Measurements from ENCODE around the gene MED14. TPM values are rescaled to one million over a fixed set of nuclear protein-coding genes. Genes with fewer than 3 reads are reported as not detected.

The MED14 gene
- total RNA-seq, 1 donor from 2014 or later: 16.3 TPM

DNA sequence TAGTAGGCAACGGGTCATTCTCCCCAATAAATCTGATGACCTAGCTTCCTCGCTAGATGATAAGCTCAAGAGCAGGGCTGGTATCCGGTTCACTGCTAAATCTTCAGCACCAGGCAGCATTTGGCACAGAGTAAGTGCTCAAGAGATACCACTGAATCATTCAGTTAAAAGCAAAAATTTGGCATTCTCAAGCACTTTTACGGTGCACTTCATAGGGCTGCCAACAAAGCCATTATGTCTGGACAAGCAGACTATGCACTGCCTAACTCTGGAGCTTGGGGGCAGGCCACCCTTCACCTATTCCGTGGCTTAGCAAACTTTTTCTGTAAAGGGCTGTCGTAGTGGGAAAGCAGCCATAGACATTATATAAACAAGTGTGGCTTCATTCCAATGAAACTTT lies 64.2 kb downstream of the MED14 start:
- FAIRE-seq: no peak
- no peak for DNase-seq (ENCODE audit: low spot score in 2 of 2)

DNA sequence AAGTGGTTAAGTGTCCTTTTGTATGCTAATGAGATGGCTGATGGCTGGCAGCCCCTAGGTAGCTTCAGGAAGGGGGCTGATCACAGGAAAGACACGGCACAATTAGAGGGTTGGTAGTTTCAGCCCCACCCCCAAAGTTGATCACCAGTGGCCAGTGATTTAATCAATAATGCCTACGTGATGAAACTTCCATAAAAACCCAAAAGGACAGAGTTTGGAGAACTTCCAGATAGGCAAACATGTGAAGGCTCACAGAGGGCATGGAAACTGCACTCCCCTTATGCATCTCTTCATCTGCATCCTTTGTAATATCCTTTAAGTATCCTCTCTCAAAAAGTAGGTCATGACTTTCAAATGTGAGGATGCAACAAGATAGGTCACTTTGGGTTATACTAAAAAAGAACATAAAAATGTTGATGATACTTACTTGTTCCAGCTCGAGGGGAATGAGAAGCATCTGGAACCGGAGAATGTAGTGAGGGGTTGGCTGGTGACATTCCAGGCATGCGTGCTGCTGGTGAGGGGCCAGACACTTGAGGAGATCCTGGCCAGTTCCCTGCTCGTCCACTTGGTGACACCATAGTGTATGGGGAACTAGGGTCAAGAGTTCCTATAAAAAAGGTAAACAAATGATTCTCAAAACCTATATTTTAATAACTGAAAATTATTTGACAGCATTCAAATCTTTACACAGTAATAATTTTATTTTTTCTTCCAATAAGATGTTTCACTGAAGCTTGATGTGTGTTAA lies 71.3 kb downstream of the MED14 start:
- no peak for DNase-seq (ENCODE audit: low spot score in 2 of 2)
- no peak for FAIRE-seq

GRCh38 chrX:40663078-40663740 lies 72.1 kb downstream of the MED14 start:
- DNase-seq (ENCODE audit: low spot score in 2 of 2) (no peak), FAIRE-seq (no peak)

DNA sequence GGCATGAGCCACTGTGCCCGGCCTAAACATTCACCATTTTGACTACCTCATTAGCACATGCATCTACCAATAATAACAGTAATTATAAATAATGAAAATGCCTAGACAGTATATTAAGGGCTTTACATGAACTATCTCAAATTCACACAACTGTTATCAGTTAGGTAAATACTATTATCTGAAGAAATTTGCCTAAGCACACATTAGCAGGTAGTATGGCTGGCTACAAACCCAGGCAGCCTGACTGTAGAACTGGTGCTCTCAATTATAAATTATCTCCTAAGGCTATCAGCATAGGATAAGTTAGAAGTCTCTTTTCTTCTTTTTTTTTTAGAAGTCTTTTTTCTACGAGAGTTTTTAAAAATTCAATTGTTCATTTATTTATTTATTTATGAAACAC lies 73.9 kb downstream of the MED14 start:
- no peak for FAIRE-seq
- DNase-seq (ENCODE audit: low spot score in 2 of 2): no peak

GRCh38 chrX:40660381-40660780 lies 75.0 kb downstream of the MED14 start:
- FAIRE-seq: no peak

GRCh38 chrX:40653535-40653934 lies 81.8 kb downstream of the MED14 start:
- FAIRE-seq: no peak
- DNase-seq (ENCODE audit: low spot score in 2 of 2): no peak

More at GRCh38 chrX:40660381-40660780, 75.0 kb downstream of the MED14 start:
- DNase-seq (ENCODE audit: low spot score in 2 of 2): no peak

- FAIRE-seq (no peak), DNase-seq (ENCODE audit: low spot score in 2 of 2) (no peak)
Observed at GRCh38 chrX:40652664-40653063, 82.7 kb downstream of the MED14 start.

DNA sequence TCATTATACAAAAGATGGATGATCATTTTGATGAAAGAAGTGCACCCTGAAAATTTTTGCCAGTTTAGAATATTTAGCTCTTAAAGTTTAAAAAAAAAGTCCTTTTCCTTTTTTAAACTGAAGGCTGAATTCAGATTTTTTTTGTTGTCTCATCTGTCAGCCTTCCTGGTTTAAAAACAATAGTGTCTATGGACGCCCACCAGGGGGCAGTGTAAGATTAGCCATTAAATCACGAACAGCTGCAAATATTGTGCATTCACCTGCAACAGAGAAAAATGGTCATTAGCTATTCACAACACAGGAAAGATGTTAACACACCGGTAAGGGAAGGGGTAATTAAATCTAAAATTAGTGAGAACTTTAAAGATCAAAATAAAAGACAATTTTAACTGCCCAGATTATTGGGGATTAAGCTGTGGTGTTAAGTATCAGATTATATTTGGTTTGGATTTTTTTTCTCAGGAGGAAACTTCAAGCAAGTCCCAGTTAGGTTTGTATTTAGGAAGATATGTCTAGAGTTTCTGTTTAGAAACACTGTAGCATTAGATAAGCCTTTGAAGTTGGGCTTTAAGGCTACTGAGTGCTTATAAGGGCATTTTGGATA lies 83.6 kb downstream of the MED14 start:
- FAIRE-seq (peak; percentile 91), DNase-seq (ENCODE audit: low spot score in 2 of 2) (peak in 1 of 2 donors; percentile 29)

DNA sequence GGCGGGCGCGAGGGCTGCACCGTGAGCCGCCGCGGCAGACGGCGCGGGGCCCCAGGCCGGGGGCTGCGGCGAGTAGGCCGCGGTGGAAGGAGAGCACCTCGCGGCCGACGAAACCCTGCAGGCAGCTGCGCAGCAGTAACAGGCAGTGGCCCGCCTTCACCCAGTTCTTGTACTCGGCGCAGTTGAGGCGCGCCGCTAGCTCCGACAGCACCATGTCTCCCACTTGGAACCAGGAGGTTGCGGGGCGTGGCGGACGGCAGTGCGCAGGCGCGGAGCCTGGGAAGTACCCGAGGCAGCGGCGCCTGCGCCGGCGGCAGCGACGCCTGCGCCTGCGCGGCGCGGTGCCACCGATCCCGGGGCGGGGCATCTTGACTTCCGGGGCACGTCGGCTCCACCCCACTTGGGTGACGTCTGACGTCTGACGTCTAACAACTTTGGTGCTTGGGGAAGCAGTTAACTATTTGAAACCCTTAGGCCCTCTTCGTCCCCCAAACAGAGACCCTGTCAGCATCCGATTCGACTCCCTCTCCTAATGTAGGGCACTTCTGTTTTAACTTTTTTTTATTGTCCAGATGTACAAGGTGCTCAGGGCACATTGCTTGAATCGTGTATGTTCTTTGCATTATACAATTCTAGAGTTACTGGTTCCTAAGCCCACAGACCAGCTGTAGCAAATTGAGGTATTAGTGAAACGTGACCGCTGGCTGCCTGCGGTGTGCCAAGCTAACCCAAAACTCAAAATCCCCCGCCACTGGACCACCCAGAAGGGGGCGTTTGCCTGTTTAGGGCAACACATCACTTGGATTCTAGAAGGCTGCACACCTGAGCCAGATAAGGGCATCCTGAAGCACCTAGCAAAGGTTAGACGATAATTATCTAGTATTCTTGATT lies 87.8 kb downstream of the MED14 start, which contains the start of gene CXorf38:
Gene CXorf38 (minus strand): TSS at position 255 of the 891 bp plus-strand sequence. CDS start 41 bp downstream, at position 214.
- no peak for FAIRE-seq

DNA sequence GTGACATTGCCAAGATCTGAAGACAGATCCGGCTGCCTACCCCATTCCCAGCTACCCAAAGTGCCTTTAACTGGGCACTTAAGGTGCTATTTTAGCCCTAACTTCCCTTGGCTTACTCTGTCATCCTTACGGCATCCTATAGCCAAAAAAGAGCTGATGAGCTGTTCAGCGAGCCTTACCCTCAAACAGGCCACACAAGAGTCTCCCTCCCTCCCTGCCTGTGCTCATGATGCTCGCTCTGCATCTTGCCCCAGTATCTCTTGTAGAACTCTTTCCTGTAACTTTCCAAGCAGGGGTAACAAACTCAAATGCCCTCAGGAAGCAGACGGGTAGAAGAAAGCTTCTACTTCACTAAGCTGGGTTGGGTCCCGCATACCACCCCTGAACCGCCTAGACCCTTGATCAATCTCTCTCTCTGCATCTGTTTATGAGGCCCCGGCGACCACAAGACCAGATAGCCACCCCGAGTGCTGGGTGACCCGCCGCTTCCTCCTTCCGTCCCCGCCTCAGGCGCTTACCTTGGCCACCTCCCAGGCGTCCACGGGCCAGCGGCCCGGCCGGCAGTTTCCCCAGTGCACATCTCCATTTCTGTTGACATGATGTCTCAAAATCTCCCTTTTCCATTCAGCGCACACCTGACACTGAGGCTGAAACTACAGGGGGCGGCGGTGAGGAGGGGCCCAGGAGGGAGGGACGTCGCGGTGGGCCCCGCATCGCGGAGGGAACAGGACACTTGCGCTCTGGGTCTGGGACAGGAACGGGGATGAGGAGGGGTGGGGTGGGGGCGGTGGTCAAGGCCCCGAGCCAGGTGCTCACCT lies 88.6 kb downstream of the MED14 start:
- peak; percentile 18 to 36 for DNase-seq (ENCODE audit: low spot score in 2 of 2)
- no peak for FAIRE-seq

More for the DNA sequence above, 87.8 kb downstream of the MED14 start, which contains the start of gene CXorf38:
- peak; percentile 72 to 91 for DNase-seq (ENCODE audit: low spot score in 2 of 2)

- DNase-seq (ENCODE audit: low spot score in 2 of 2) (peak in 1 of 2 donors; percentile 25), FAIRE-seq (no peak)
Observed at GRCh38 chrX:40644821-40645358, 90.5 kb downstream of the MED14 start.

GRCh38 chrX:40644176-40644575 lies 91.2 kb downstream of the MED14 start:
- FAIRE-seq: no peak

GRCh38 chrX:40637687-40638086 lies 97.7 kb downstream of the MED14 start:
- no peak for DNase-seq (ENCODE audit: low spot score in 2 of 2)
- no peak for FAIRE-seq

More at GRCh38 chrX:40644176-40644575, 91.2 kb downstream of the MED14 start:
- no peak for DNase-seq (ENCODE audit: low spot score in 2 of 2)

GRCh38 chrX:40632199-40632598 lies 103.1 kb downstream of the MED14 start:
- FAIRE-seq (no peak), DNase-seq (ENCODE audit: low spot score in 2 of 2) (no peak)

- FAIRE-seq: no peak
Observed at GRCh38 chrX:40628506-40628905, 106.8 kb downstream of the MED14 start.

DNA sequence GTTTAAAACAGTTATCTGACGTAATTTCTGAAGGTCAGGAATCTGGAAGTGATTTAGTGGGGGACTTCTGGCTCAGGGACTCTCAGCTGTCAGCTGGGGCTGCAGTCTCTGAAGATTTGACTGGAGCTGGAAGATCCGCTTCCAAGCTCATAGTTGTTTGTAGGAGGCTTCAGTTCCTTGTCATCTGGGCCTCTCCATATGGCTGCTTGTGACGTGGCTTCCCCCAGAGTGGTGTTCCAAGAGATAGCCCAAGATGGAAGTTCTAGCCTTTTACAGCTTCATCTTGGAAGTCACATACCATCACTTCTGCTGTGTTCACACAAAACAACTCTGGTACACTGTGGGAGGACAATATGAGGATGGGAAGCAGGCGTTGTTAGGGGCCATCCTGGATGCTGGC lies 110.0 kb downstream of the MED14 start:
- FAIRE-seq (no peak), DNase-seq (ENCODE audit: low spot score in 2 of 2) (no peak)

More at GRCh38 chrX:40628506-40628905, 106.8 kb downstream of the MED14 start:
- DNase-seq (ENCODE audit: low spot score in 2 of 2): no peak

DNA sequence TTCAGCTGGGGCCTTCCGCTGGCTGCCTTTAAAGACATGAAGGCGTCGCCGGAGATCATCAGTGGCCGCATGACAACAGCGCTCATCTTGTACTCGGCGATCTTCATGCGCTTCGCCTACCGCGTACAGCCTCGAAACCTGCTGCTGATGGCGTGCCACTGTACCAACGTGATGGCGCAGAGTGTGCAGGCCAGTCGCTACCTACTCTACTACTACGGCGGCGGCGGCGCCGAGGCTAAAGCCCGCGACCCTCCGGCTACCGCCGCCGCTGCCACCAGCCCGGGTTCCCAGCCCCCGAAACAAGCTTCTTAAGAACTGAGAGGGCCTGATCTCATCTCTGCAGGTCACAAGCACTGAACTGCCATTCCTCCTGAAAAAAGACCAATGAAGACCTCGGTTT lies 111.7 kb downstream of the MED14 start:
- DNase-seq (ENCODE audit: low spot score in 2 of 2) (no peak), FAIRE-seq (no peak)

DNA sequence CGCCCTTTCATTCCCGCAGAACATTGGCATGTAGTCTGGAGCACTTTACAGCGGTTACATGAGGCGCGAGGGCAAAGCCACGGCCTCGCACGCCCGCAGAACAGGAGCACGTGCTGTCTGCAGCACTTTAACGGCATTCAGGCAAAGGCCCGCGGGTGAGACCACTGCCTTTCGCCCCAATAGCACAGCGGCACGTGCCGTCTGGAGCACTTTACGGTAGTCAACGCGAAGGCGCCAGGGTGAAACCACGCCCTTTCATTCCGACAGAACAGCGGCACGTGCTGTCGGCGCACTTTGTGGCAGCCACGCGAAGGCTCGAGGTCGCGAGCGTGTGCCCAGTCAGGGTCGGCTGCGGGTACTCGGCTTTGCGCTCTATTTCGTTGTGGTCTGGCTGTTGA lies 112.2 kb downstream of the MED14 start, which contains the start of gene MPC1L:
Gene MPC1L (plus strand): TSS at position 290 of the 398 bp plus-strand sequence. CDS start 138 bp downstream, outside the sequence.
- no peak for DNase-seq (ENCODE audit: low spot score in 2 of 2)
- no peak for FAIRE-seq

All from frontal cortex (tissue), 4 donors.